ENCODE results near the gene PRKG1. TPM values are rescaled to one million over a fixed set of nuclear protein-coding genes. Genes with fewer than 3 reads are reported as not detected.

The PRKG1 gene
- total RNA-seq, 1 experiment from 2014 or later, result 0.09 TPM

GRCh38 chr10:51047857-51048256 is 26.4 kb upstream of the PRKG1 start:
- ChIA-PET CTCF (no interaction called here), POLR2A (no interaction called here)
- Histone ChIP-seq H3K27me3 (replicated peaks; ENCODE audit: control insufficient read depth, insufficient read depth, low read length) (no peaks in the 10 kb centered on the region), H3K9me3 (no peaks in the 10 kb centered on the region), H3K4me1 (no peaks in the 10 kb centered on the region), H3K36me3 (ENCODE audit: control insufficient read depth, insufficient read depth, low read length) (no peaks in the 10 kb centered on the region), H3K4me3 (ENCODE audit: low read depth, low read length) (no peak overlapping the region)
- no peaks in the 10 kb centered on the region for H3K9me3 Mint-ChIP-seq (ENCODE audit: unreplicated experiment)
- TF ChIP-seq CTCF (IDR thresholded peaks at IDR 0.05; ENCODE audit: insufficient read depth in 1 of 2, low read depth in 1 of 2, low read length in 1 of 2, severe bottlenecking in 1 of 2, unreplicated experiment in 1 of 2), result peak in 1 of 2 experiments; percentile 22
- intact Hi-C loops (cut with micrococcal nuclease; ENCODE audit: unreplicated experiment), result loop anchor here (2.0 kb wide), 2 partner anchors 37 to 47 kb away; no protein-coding TSS in a partner anchor
- no TSS peak for BruUV-seq (replicated peaks)
- DNase-seq, result no peak
- no peaks in the 10 kb centered on the region for H3K4me1 Mint-ChIP-seq (ENCODE audit: low read depth, unreplicated experiment)
- no peak overlapping the region for H3K27ac Mint-ChIP-seq (ENCODE audit: unreplicated experiment)
- H3K4me3 Mint-ChIP-seq (ENCODE audit: unreplicated experiment), result no peak overlapping the region
- H3K27me3 Mint-ChIP-seq (ENCODE audit: insufficient read depth, unreplicated experiment), result peaks cover 9% of the 10 kb centered on the region
- no peaks in the 10 kb centered on the region for H3K36me3 Mint-ChIP-seq (ENCODE audit: insufficient read depth, unreplicated experiment)

GRCh38 chr10:51048792-51049191 is 25.5 kb upstream of the PRKG1 start:
- intact Hi-C loops (cut with micrococcal nuclease; ENCODE audit: unreplicated experiment), result loop anchor here (2.0 kb wide), 2 partner anchors 38 to 48 kb away; no protein-coding TSS in a partner anchor
- no TSS peak for BruUV-seq (replicated peaks)
- DNase-seq, result no peak
- Mint-ChIP-seq H3K4me1 (ENCODE audit: low read depth, unreplicated experiment) (no peaks in the 10 kb centered on the region), H3K27ac (ENCODE audit: unreplicated experiment) (no peak overlapping the region), H3K36me3 (ENCODE audit: insufficient read depth, unreplicated experiment) (no peaks in the 10 kb centered on the region), H3K4me3 (ENCODE audit: unreplicated experiment) (no peak overlapping the region), H3K9me3 (ENCODE audit: unreplicated experiment) (no peaks in the 10 kb centered on the region), H3K27me3 (ENCODE audit: insufficient read depth, unreplicated experiment) (peaks cover 9% of the 10 kb centered on the region)
- H3K9me3 ChIP-seq, result no peaks in the 10 kb centered on the region
- ChIA-PET CTCF (no interaction called here), POLR2A (no interaction called here)
- H3K4me3 ChIP-seq (ENCODE audit: low read depth, low read length), result no peak overlapping the region
- no peaks in the 10 kb centered on the region for H3K27me3 ChIP-seq (replicated peaks; ENCODE audit: control insufficient read depth, insufficient read depth, low read length)
- no peaks in the 10 kb centered on the region for H3K4me1 ChIP-seq
- no peaks in the 10 kb centered on the region for H3K36me3 ChIP-seq (ENCODE audit: control insufficient read depth, insufficient read depth, low read length)
- no peak for TF ChIP-seq CTCF (IDR thresholded peaks at IDR 0.05; ENCODE audit: insufficient read depth in 1 of 2, low read depth in 1 of 2, low read length in 1 of 2, severe bottlenecking in 1 of 2, unreplicated experiment in 1 of 2)

- no peak overlapping the region for H3K4me3 Mint-ChIP-seq (ENCODE audit: unreplicated experiment)
- ChIA-PET POLR2A (no interaction called here), CTCF (no interaction called here)
- H3K4me3 ChIP-seq (ENCODE audit: low read depth, low read length), result no peak overlapping the region
- no peaks in the 10 kb centered on the region for H3K4me1 ChIP-seq
- no peaks in the 10 kb centered on the region for H3K4me1 Mint-ChIP-seq (ENCODE audit: low read depth, unreplicated experiment)
- H3K36me3 ChIP-seq (ENCODE audit: control insufficient read depth, insufficient read depth, low read length), result no peaks in the 10 kb centered on the region
- no TSS peak for BruUV-seq (replicated peaks)
- no peaks in the 10 kb centered on the region for H3K27me3 ChIP-seq (replicated peaks; ENCODE audit: control insufficient read depth, insufficient read depth, low read length)
- intact Hi-C loops (cut with micrococcal nuclease; ENCODE audit: unreplicated experiment), result no loop called here
- H3K9me3 Mint-ChIP-seq (ENCODE audit: unreplicated experiment), result no peaks in the 10 kb centered on the region
- no peaks in the 10 kb centered on the region for H3K9me3 ChIP-seq
- DNase-seq, result no peak
- no peak for TF ChIP-seq CTCF (IDR thresholded peaks at IDR 0.05; ENCODE audit: insufficient read depth in 1 of 2, low read depth in 1 of 2, low read length in 1 of 2, severe bottlenecking in 1 of 2, unreplicated experiment in 1 of 2)
- H3K27ac Mint-ChIP-seq (ENCODE audit: unreplicated experiment), result no peak overlapping the region
- H3K27me3 Mint-ChIP-seq (ENCODE audit: insufficient read depth, unreplicated experiment), result peaks cover 12% of the 10 kb centered on the region
- H3K36me3 Mint-ChIP-seq (ENCODE audit: insufficient read depth, unreplicated experiment), result no peaks in the 10 kb centered on the region
These were observed 22.1 kb upstream of the PRKG1 start for GRCh38 chr10:51052163-51052562.

Data from Caco-2 (cell line).